Activated T-helper 9 cell treated with anti-CD3 and anti-CD28 coated beads, Interleukin-2, amount 50 U/mL, for 16 hours (primary cell): Measurements from ENCODE around the gene GNB1.

Source experiments
- DNase-seq: peaks from one replicate; pipeline ENCODE4 v3.0.0-alpha.2; 2020; ENCODE audit warnings: low read depth

The GNB1 gene

DNA sequence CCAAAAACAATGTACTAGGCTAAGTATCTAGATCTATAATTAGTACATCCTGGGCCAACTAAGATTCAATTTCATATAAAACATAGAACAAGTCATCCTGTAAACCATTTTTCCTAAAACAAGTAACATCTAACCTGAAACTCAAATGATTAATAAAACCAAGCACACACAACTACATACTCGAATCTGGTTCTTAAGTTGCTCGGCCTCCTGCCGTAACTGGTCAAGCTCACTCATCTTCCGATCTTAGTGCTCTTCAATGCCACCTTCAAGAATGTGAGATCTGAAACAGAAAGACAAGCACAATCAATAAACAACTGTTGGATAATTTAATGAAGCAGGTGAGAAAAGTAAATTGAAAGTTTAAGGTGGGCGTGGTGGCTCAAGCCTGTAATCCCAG is 65.7 kb downstream of the GNB1 start:
- DNase-seq, result no peak

GRCh38 chr1:1819762-1820161 is 71.1 kb downstream of the GNB1 start:
- no peak for DNase-seq

GRCh38 chr1:1817221-1817620 is 73.7 kb downstream of the GNB1 start:
- DNase-seq, result no peak

- no peak for DNase-seq
Measured at GRCh38 chr1:1815606-1816281, 75.1 kb downstream of the GNB1 start.

- no peak for DNase-seq
Measured at GRCh38 chr1:1809489-1809888, 81.4 kb downstream of the GNB1 start.

DNA sequence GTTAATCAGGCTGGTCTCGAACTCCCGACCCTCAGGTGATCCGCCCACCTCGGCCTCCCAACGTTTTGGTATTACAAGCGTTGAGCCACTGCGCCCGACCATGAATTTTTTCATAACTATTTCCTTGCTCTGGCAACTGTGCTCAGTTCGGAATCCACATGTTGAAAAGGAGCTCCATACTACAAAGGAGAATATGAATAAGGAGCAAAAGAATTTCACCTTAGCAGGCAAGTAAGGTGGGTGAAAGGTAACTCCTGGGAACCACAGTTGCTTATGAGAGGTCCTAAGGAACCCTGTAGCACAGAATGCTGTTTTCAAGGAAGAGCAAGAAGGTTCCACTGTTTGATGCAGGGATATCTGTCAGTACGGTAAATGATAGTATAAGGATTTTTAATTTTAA is 82.7 kb downstream of the GNB1 start:
- no peak for DNase-seq

- no peak for DNase-seq
Measured at GRCh38 chr1:1806890-1807289, 84.0 kb downstream of the GNB1 start.

- DNase-seq, result no peak
Measured at GRCh38 chr1:1804301-1804700, 86.6 kb downstream of the GNB1 start.

DNA sequence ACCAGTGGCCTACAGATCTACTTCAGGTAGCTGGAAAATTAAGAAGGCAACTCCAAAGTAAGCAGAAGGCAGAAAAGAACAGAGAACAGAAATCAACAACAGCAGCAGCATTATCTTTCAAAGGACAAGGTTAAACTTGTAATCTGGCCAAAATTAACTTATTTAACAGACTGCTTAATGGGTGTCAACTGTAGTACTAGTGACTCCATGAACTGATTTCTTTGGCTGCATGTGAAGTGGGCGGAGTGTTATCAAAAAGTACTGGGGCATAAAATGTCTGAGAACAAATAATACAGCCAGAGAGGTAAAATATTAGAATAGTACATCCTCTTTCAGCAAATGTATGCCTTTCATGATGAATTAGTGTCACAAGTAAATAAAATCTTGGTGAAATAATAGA is 88.0 kb downstream of the GNB1 start:
- DNase-seq, result no peak

DNA sequence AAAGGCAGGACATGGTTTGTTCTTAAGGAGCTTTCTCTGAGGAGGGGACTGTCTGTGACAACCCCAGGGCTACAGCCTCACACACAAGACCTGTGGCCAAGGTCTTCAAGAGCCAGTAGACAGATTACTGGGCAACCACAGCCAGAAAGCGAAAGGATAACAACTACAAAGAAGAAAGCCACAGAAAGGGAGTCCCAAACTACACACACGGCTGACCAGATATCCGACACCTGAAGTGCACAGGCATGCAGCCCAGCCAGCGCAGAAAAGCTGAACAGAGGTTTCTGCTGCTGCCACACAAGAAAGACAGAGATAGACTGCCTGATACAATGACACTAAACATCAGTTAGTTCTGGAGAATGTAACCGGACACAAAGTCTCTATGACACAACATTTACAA is 91.2 kb downstream of the GNB1 start:
- DNase-seq, result no peak

- no peak for DNase-seq
Measured at GRCh38 chr1:1797731-1798341, 93.1 kb downstream of the GNB1 start.

- DNase-seq, result no peak
Measured at GRCh38 chr1:1796466-1796865, 94.4 kb downstream of the GNB1 start.

DNA sequence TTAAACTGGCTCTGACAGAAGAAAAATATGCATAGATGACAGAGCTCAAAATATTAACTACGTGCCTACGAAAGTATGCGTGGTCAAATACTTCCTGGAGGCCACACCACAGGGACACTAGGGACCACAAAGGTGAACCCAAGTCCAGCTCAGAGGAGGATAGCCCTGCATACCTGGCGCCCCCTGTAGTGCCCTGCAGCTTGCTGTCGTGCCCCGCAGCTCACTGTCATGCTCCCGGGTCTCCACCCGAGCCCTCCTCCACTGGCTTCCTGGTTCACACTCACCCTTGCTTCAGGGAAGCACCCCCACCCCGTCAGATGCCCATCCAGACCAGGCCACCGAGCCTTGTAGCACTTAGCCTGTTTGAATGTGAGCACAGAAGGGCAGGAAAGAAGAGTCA is 95.9 kb downstream of the GNB1 start:
- DNase-seq, result no peak

- DNase-seq, result no peak
Measured at GRCh38 chr1:1793481-1794244, 97.2 kb downstream of the GNB1 start.

- no peak for DNase-seq
Measured at GRCh38 chr1:1788646-1789431, 102.0 kb downstream of the GNB1 start.

GRCh38 chr1:1788136-1788535 is 102.8 kb downstream of the GNB1 start:
- DNase-seq, result no peak

DNA sequence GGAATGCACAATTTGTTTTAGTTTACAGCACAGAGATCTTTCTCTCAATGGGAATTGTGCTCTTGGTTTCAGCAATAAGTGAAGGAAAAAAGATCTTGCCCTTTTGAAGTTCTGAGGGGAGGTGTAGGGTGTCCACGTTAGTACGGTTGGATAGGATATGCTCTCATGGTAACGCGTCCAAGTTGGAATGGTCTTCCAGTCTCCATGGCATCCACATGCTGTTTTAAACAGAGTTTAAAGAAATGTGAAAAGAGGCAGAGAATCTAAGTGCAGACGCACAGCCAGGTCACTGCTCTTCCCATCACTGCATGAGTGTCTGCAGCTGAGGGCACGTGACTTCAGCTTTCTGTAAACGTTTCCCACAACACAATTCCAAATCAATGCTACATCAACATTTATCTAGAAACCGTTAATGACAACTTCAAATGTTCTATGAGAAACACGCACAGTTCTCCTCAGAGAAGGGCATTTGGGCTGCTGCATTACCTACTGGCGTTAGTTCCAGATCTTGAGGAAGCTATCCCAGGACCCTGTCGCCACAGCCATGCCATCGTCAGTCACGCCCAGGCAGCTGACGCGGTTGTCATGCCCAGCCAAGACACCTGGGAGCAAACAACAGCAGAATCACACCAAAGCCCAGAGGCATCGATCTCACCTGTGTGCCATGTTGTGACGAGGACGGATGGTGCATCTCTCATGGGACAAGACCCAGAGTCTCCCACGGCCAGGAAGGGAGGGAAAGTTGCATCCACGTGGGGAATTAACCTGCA is 103.9 kb downstream of the GNB1 start:
- DNase-seq, result no peak

DNA sequence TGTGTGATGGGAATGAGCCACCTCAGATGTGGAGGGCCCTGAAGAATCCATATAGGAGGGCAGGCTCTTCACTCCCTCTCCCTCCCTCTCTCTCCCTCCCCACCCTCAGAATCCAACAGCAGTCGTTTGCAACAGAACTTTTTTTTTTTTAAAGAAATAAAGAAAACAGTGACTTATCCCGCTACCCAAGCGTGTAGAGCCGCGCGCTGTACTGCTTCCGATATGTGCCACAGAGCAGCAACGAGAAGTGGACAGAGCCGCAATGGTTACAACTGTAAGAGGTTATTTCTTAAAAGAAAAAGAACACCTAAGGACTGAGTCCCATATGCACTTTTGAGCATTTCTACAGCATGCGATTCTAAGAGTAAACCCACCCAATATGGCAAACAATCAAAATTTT is 105.2 kb downstream of the GNB1 start:
- DNase-seq, result no peak

DNA sequence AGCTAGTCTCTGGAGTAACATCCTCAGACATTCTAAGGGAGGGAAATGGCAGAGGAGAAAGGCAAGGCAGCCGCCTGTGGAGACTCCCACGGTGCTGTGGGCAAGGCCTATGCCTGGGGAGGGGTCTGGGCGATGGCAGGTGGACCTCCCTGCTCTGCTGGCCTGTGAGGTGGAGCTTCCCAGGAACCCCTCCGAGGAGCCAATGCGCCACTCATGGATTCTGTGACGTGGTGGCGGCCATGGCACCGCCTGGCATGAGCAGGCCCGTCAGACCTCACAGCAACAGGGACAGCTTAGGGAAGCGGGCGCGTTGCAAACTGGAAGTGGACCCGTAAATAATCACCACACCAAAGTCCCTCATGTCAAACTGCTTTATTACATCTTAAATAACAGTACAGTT is 106.0 kb downstream of the GNB1 start:
- DNase-seq, result no peak

DNA sequence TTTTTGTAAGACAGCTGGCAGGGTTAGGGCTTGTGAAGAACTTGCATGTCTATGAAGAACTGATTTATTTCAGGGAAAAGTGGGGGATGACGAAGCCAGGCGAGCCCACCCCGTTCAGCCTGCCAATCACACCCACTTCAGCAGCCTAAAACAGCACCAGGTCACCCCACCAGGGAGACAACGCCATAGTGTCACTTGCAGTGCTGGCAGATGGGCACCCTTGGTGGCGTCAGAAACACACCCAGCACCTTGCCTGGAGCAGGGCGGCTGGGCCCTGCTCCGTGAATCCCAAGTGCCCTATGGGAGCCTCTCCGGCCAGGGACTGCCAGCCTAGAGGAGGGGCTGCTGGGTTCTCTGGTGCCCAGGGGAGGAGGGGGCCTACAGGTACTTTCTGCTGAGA is 107.6 kb downstream of the GNB1 start:
- DNase-seq, result no peak

DNA sequence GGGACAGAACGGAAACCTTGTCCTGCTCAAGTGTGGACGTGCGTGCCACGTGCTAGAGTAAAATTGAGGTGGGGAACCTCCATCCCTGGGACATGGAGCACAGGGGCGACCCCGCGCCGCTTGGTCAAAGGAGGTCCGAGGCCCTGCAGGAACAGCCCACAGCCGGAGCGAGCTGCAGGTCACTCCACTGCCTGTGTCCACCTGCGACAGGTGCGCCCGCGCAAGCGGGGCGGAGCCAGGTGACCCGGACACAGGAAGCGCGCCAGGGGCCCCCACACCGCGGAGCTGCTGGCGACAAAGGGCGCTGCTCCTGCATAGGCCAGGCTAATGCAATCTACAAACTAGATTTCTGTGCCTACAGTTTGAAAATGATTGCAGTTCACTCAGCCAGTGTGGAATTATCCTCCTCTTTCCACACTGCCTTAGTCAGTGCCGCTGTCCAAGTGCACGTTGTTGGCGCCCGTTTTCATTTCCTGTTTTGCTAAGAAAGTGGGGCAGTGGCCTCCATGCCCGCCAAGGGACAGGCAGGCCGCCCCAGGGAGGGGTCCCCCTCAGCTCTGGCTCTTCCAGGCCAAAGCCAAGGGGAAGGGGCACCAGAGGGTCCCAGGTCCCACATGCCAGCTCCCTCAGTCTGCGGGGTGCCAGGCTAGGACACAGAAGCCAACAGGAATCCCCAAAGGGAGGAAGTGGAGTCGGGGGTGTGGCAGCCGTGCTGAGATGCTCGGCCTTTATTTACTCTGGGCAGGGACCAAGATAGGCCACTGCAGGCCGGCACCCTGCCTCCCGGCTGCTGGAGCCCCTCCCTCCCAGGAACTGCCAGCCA is 108.3 kb downstream of the GNB1 start:
- no peak for DNase-seq
